ENCODE data around the gene CEP85L. TPM values are rescaled to one million over a fixed set of nuclear protein-coding genes. Genes with fewer than 3 reads are reported as not detected.
"Not testable (repeated sequence)": the region's sequence is repeated elsewhere in the genome, so short reads cannot be mapped to it uniquely, and the experiment has no call there.

The CEP85L gene
- total and polyA plus RNA-seq, 10 of the 15 experiments (the other 5 are each of a cell fraction or from before 2014, with no cell fraction given) = 1.8 to 10.9 (median 7.1) TPM

GRCh38 chr6:118421312-118421711, 230.1 kb downstream of the CEP85L start:
- H3K4me3 ChIP-seq; in situ Hi-C loops (cut with MboI); BruUV-seq (replicated peaks); H3K79me2 ChIP-seq (ENCODE audit: control insufficient read depth, insufficient read depth, low read length); H3K27me3 ChIP-seq (replicated peaks in 1 of 2; ENCODE audit: control insufficient read depth in 2 of 2, insufficient read depth in 2 of 2, low read length in 1 of 2); H3K27ac ChIP-seq (ENCODE audit: control insufficient read depth, insufficient read depth); H3K4me1 ChIP-seq (ENCODE audit: control insufficient read depth, insufficient read depth, low read length); DNase-seq (ENCODE audit: low read depth, low spot score); FAIRE-seq; POLR2A ChIA-PET; H2AFZ ChIP-seq (ENCODE audit: control insufficient read depth, low read depth, low read length); H3K4me2 ChIP-seq (ENCODE audit: control insufficient read depth, insufficient read depth); ATAC-seq; intact Hi-C loops (cut with micrococcal nuclease; ENCODE audit: unreplicated experiment); H3K9me3 ChIP-seq (replicated peaks; ENCODE audit: control insufficient read depth, insufficient read depth, low read length); H3K9ac ChIP-seq (ENCODE audit: control insufficient read depth, insufficient read depth, low read length); H4K20me1 ChIP-seq (ENCODE audit: control insufficient read depth, insufficient read depth); H3K36me3 ChIP-seq (ENCODE audit: control insufficient read depth in 2 of 2, insufficient read depth in 2 of 2, low read length in 1 of 2); RAD21 ChIA-PET (ENCODE audit: unreplicated experiment): not testable (repeated sequence)
- WGBS (ENCODE audit: insufficient coverage, insufficient replicate concordance, low lambda C conversion rate, missing lambda C conversion rate) = 22% methylated on average over 5 of the region's 5 CpGs
- ChIA-PET CTCF (interaction anchor here (0.6 kb wide), 1 partner anchor 529 kb away, joined by 3 read pairs; no protein-coding TSS in a partner anchor), SMC1A (ENCODE audit: uncharacterized antibody, unreplicated experiment) (interaction anchor here (1.3 to 1.6 kb wide), 2 partner anchors 10 to 24 kb away, joined by 4 to 5 read pairs; no protein-coding TSS in a partner anchor)

GRCh38 chr6:118419448-118420394, 231.7 kb downstream of the CEP85L start:
- BruUV-seq (replicated peaks) = no TSS peak
- H4K20me1 ChIP-seq (ENCODE audit: control insufficient read depth, insufficient read depth) = no peaks in the 10 kb centered on the region
- H3K27me3 ChIP-seq (replicated peaks in 1 of 2; ENCODE audit: control insufficient read depth in 2 of 2, insufficient read depth in 2 of 2, low read length in 1 of 2) = no peaks in the 10 kb centered on the region
- in situ Hi-C loops (cut with MboI) = no loop called here
- no peak overlapping the region for H2AFZ ChIP-seq (ENCODE audit: control insufficient read depth, low read depth, low read length)
- TF ChIP-seq ZZZ3 (IDR thresholded peaks at IDR 0.05; ENCODE audit: control insufficient read depth, insufficient read length, low read depth) = no peak
- no peak for TF ChIP-seq ATF7 (IDR thresholded peaks at IDR 0.05; ENCODE audit: low read depth)
- TF ChIP-seq POLR2A (IDR thresholded peaks at IDR 0.05; ENCODE audit: low read depth, low read length) = no peak
- TF ChIP-seq ZBTB4 (CRISPR knock-in tag; IDR thresholded peaks at IDR 0.05) = no peak
- TF ChIP-seq BRCA1 (IDR thresholded peaks at IDR 0.05; ENCODE audit: low read depth, low read length) = no peak
- no peak for TF ChIP-seq RB1 (IDR thresholded peaks at IDR 0.05; ENCODE audit: borderline replicate concordance)
- no peak for TF ChIP-seq LARP7 (IDR thresholded peaks at IDR 0.05)
- TF ChIP-seq ZNF217 (IDR thresholded peaks at IDR 0.05) = no peak
- H3K9me3 ChIP-seq (replicated peaks; ENCODE audit: control insufficient read depth, insufficient read depth, low read length) = no peaks in the 10 kb centered on the region
- ATAC-seq (no peak), DNase-seq (ENCODE audit: low read depth, low spot score) (no peak), FAIRE-seq (no peak)
- no peak overlapping the region for H3K4me2 ChIP-seq (ENCODE audit: control insufficient read depth, insufficient read depth)
- CTCF ChIA-PET = no interaction called here
- H3K79me2 ChIP-seq (ENCODE audit: control insufficient read depth, insufficient read depth, low read length) = no peaks in the 10 kb centered on the region
- H3K9ac ChIP-seq (ENCODE audit: control insufficient read depth, insufficient read depth, low read length) = no peak overlapping the region
- SMC1A ChIA-PET (ENCODE audit: uncharacterized antibody, unreplicated experiment) = interaction anchor here (0.7 to 1.6 kb wide), 3 partner anchors 8 to 134 kb away, joined by 3 to 5 read pairs (median 4); no protein-coding TSS in a partner anchor
- H3K4me3 ChIP-seq = no peak overlapping the region
- intact Hi-C loops (cut with micrococcal nuclease; ENCODE audit: unreplicated experiment) = no loop called here
- no peaks in the 10 kb centered on the region for H3K4me1 ChIP-seq (ENCODE audit: control insufficient read depth, insufficient read depth, low read length)
- no peak overlapping the region for H3K27ac ChIP-seq (ENCODE audit: control insufficient read depth, insufficient read depth)
- no peaks in the 10 kb centered on the region for H3K36me3 ChIP-seq (ENCODE audit: control insufficient read depth in 2 of 2, insufficient read depth in 2 of 2, low read length in 1 of 2)
- RAD21 ChIA-PET (ENCODE audit: unreplicated experiment) = no interaction called here
- POLR2A ChIA-PET = no interaction called here

All from GM12878 (cell line).